HG03558 (cell line): ENCODE measurements around the gene OR14J1.
"Not testable (repeated sequence)": the region's sequence is repeated elsewhere in the genome, so short reads cannot be mapped to it uniquely, and the experiment has no call there.

Experiments used
- ATAC-seq: cut with Tn5 transposase; IDR thresholded peaks from one replicate; pipeline ENCODE4 v1.9.1; 2021; ENCODE audit warnings: moderate number of reproducible peaks; ENCODE audit not compliant: unreplicated experiment; ENCODE audit errors: extremely low read depth

Gene OR14J1, protein sequence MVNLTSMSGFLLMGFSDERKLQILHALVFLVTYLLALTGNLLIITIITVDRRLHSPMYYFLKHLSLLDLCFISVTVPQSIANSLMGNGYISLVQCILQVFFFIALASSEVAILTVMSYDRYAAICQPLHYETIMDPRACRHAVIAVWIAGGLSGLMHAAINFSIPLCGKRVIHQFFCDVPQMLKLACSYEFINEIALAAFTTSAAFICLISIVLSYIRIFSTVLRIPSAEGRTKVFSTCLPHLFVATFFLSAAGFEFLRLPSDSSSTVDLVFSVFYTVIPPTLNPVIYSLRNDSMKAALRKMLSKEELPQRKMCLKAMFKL

DNA sequence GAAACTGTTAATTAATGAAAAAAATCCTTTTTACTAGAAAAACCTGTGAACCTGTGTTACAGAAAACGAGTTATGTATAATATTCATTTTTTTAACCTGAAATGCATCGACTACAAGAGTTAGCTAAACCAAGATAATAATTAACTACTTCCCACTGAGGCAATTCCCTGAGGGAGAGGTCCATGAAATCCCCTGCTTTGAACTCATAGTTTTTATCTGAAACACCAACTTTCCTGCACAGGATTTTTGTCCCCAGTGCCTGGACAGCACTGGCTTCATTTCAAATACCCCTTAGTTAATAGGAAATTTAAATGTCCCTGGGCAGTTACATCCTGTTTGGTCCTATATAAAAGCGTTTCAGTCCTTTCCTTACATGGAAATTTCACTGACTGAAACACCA is at the start of gene OR14J1:
TSS of gene OR14J1 (plus strand) at position 386 of the 400 bp plus-strand sequence. CDS start 4,989 bp downstream, outside the sequence.
- no peak for ATAC-seq

DNA sequence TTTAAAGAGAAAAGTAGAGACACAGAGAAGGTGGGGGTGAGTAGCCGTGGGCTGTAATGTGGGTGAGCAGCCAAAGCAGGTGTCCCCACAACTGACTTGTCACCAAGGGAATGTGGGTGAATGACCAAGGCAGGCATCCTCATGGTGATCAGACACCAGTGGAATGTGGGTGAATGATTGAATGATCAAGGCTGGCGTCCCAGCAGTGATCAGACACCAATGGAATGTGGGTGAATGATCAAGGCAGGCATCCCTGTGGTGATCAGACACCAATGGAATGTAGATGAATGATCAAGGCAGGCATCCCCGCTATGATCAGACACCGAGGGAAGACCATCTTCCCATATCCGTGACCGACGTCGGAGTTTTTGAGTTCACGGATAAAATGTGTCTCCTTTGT is 49.8 kb upstream of the OR14J1 start:
- no peak for ATAC-seq

DNA sequence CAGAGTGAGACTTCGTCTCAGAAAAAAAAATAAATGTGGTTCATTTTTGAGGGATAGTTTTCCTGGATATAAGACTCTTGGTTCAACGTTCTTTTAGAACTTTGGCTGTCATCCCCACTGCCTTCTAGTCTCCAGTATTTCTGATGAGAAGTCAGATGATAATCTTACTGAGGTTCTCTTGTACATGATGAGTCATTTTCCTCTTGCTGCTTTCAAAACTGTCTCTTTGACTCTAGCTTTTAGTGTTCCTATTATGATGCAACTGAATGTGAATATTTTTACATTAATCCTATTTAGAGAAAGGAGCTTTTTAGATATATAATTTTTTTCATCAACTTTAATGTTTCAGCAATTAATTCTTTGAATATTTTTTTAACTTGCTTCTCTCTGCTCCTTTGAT is 46.0 kb upstream of the OR14J1 start:
- ATAC-seq = no peak

DNA sequence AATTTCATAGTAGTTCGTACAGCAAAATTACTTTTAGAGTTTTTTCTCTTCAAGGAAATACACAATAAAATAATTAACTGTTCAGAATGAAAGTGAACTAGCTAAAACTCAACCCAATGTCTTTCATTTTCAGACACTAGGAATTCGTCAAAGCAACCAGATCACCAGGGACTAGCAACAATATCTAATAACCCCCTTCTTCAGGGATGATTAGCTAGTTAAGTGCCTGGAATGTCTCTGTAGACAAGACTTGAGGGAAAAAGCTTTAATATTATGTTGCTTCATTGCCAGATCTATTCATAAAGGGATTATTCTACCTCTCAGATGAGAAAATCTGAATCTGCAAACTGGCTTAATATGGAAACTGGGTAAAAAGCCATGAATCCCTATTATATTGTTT is 41.8 kb upstream of the OR14J1 start:
- ATAC-seq = no peak

DNA sequence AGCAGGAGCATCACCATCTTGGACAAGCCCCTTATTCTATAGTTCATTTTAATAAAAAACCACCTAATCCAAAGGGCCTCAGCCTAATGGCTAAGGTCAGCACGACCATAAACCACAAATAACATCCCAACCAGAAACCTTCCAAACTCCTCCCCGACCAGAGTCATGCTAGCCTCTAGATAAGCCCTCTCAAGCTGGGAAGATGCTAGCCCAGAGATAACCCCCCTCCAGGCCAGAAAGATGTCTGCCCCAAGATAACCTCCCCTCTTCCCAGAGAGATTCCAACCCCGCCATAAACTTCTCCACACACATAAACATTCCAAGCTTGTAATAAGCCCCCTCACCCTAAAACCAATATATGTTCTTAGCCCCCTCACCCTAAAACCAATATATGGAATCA is 38.5 kb upstream of the OR14J1 start:
- no peak for ATAC-seq

DNA sequence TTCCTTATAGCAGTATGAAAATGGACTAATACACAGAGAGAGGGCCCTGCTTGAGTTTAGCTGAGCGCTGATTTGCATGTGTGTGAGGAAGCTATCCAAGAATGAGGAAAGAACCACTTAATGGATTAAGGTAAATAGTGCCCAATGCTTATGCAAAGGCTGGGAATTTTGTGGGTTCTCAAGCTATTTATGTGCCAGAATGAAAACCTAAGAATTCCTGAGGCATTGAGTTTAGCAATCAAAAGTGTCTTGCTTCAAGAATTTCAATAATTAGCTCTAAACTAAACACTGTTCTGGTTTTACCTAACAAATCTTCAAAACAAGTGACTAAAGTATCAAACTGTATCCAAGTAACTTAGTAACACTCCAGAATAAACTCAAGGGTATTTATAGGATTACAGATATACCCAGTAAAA is 7.0 kb upstream of the OR14J1 start:
- no peak for ATAC-seq

DNA sequence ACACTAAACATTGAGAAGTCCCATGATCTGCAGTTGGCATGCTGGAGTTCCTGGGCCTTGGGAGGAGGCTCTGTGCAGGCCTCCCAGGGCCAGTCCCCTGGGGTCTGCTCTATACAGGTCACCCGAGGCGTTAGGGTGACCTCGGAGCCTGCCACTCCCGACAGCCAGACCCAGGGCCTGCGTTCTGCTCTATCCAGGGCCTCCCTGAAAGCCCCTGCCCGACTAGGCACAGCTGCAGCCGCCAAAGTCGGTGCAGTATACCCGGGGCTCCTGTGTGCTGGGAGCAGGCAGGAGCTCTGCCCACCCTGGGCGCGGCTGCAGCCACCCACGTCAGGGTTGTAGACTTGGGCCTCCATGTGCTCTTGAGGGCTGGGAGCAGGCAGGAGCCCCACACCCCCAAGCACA is 6.3 kb upstream of the OR14J1 start:
- ATAC-seq = no peak

DNA sequence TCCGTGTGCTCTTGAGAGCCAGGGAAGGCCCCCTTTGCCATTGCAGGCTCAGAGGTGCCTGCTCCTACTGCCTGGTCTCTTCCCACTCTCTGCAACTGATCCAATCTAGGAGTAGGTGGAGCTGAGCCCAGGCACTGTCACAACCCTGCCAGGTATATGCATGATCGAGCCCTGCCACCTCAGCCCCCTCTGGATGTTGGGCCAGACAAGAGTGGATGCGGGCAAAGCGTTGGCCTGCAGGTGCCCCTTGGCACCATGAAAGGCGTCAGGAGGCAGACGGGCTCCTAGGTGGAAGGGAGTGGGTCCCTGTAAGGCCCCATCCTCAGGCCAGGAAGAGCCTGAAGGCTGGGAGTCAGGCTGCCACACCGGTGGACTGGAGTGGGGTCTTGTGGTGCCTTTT is 5.9 kb upstream of the OR14J1 start:
- no peak for ATAC-seq

DNA sequence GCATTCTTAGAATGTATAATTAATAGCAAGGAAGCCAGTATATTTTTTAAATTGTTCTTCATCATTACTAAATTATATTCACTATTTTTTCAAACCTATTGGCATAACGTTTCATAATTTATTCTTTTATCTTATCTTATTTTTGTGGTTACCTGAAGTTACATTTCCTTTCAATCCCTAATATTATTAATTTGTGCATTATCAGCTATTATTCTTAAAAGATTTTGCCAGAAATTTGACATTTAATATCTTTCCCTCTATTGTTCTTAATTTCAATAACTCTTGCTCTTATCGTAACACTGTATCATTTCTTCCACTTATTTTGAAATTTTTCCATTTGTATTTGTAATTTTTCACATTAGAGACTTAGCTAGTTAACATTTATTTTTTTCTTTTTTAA is 18.4 kb downstream of the OR14J1 start:
- no peak for ATAC-seq

DNA sequence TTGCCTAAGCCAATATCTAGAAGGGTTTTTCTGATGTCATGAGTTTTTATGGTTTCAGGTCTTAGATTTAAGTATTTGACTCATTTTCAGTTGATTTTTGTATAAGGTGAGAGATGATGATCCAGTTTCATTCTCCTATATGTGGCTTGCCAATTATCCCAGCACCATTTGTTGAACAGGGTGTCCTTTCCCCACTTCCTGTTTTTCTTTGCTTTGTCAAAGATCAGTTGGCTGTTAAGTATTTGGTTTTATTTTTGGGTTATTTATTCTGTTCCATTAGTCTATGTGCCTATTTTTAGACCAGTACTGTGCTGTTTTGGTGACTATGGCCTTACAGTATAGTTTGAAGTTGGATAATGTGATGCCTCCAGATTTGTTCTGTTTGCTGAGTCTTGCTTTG is 21.8 kb downstream of the OR14J1 start:
- ATAC-seq = not testable (repeated sequence)

DNA sequence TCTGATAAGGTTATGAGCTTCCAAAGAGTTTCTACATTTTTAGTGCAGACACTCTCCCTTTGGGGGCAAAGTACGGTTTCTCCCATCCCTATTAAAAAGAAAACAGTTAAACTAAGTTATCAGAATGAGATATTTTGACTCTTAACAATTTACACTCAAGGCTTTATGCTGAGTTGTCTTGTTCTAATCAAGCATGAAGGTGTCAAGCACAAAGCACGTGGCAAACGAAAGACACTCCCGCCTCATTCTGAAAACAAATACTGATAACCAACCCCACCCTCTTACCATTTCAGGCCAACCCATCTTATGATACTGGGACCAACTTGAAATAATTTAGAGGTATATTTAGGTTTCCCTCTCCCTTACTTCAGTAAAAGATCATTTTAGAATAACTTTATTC is 24.3 kb downstream of the OR14J1 start:
- ATAC-seq = no peak

DNA sequence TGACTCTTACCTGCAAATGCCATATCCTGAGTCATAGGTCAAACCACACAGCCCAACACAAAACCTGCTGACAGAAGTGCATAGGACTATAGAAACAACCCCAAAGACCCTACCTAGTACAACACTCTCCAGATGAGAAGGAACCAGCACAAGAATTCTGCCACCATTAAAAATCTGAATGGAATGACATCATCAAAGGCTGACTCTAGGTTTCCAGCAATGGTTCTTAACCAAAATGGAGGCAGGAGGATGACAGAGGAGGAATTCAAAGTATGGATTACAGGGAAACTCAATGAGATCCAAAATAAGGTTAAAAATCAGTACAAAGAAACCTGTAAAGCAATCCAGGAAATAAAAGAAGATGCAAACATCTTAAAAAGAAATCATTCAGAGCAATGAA is 31.2 kb downstream of the OR14J1 start:
- ATAC-seq = no peak

DNA sequence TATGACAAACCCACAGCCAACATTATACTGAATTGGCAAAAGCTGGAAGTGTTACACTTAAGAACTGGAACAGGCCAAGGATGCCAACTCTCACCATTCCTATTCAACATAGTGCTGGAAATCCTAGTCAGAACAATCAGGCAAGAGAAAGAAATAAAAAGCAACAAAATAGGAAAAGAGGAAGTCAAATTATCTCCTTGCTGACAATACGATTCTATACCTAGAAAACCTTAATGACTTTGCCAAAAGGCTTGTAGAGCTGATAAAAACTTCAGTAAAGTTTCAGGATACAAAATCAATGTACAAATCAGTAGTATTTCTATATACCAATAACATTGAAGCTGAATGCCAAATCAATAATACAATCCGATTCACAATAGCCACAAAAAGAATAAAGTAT is 34.8 kb downstream of the OR14J1 start:
- ATAC-seq = no peak

DNA sequence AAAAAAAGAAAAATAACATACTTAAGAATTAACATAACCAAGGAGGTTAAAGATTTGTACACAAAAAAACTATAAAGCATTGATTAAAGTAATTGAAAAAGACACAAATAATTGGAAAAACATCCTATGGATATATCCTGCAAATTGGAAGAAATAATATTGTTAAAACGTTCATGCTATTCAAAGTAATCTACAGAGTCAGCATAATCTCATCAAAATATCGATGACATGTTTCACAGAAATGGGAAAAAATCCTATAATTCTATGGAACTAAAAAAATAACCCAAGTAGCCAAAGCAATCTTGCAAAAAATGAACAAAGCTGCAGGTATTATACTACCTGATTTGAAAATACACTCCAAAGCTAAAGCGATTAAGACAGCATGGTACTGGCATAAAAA is 43.9 kb downstream of the OR14J1 start:
- ATAC-seq = no peak

DNA sequence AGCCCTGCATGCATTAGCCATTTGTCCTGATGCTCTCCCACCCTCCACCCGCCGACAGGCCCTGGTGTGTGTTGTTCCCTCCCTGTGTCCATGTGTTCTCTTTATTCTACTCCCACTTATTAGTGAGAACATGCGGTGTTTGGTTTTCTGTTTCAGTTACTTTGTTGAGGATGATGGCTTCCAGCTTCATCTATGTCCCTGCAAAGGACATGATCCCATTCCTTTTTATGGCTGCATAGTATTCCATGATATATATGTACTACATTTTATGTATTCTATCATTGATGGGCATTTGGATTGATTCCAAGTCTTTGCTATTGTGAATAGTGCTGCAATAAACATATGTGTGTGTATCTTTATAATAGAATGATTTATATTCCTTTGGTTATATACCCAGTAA is 47.8 kb downstream of the OR14J1 start:
- ATAC-seq = not testable (repeated sequence)

DNA sequence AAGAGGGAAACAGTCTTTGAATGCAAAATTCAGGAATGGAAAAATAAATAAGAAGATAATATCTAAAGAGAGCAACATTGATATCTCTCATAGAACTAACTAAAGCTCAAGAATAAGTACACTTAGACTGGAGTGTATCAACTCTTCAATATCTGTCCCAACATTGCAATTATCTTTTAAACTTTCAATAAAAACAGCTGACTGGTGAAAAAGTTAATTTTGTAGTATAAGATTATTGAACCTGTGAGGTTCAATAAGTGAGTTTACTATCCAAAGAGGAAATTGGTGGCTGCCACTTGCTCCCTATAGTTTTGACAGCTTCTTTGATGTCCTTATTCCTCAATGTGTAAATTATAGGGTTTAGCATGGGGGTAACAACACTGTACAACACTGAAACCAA is 53.5 kb downstream of the OR14J1 start:
- ATAC-seq = no peak

DNA sequence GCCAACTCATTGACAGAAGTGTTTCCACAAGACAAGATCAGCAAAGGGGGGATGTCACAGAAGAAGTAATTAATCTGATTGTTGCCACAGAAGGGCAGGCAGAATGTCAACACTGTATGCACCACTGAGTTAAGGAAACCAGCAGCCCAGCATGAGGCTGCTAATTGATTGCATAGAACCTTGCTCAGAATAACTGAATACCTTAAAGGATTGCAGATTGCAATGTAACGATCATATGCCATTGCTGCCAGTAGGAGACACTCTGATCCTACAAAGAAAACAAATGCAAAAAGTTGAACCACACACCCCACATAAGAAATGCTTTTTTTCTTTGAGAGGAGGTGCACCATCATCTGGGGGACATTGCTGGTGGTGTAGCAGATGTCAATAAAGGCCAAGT is 54.1 kb downstream of the OR14J1 start:
- no peak for ATAC-seq
